SK-N-SH (cell line): ENCODE data around the gene TUBA4A.

Experiments
- CHD2 ChIP-seq: fragments of 150-350 bp; IDR thresholded peaks from 2 replicates; pipeline ENCODE4 v1.6.1; 2018; ENCODE audit warnings: low read length; ENCODE audit not compliant: partially characterized antibody
- EP300 ChIP-seq, 2 experiments: IDR thresholded peaks; 2 replicates each; pipeline versions ENCODE4 v1.4.0 to v1.6.1; 2012; ENCODE audit warnings: borderline replicate concordance in 1 of 2, low read depth in 1 of 2, low read length in 1 of 2
- FOXM1 ChIP-seq: IDR thresholded peaks from 2 replicates; pipeline ENCODE4 v1.4.0; 2012; ENCODE audit warnings: low read depth, mild to moderate bottlenecking
- GABPA ChIP-seq: IDR thresholded peaks from 2 replicates; pipeline ENCODE4 v1.4.0; 2012; ENCODE audit warnings: low read depth, mild to moderate bottlenecking
- GATA2 ChIP-seq: sonication (generic); formaldehyde crosslinking; IDR thresholded peaks from 2 replicates; pipeline ENCODE4 v1.5.0; 2020; ENCODE audit warnings: mild to moderate bottlenecking, missing genetic modification reagents
- NFIC ChIP-seq: IDR thresholded peaks from 2 replicates; pipeline ENCODE4 v1.4.0; 2012; ENCODE audit warnings: borderline replicate concordance
- PBX3 ChIP-seq: IDR thresholded peaks from 2 replicates; pipeline ENCODE4; 2012
- RFX5 ChIP-seq: IDR thresholded peaks from 2 replicates; pipeline ENCODE4 v1.6.1; 2012; ENCODE audit warnings: mild to moderate bottlenecking, improper control_type of control experiment, low read length
- SIN3A ChIP-seq: IDR thresholded peaks from 2 replicates; pipeline ENCODE4 v1.6.1; 2012; ENCODE audit warnings: low read depth, mild to moderate bottlenecking, low read length, moderate library complexity, borderline replicate concordance
- TAF1 ChIP-seq: IDR thresholded peaks from 2 replicates; pipeline ENCODE4 v1.6.1; 2012; ENCODE audit warnings: low read depth, mild to moderate bottlenecking, low read length, moderate library complexity, borderline replicate concordance
- TEAD4 ChIP-seq: IDR thresholded peaks from 2 replicates; pipeline ENCODE4 v1.4.0; 2012; ENCODE audit warnings: mild to moderate bottlenecking, borderline replicate concordance; ENCODE audit not compliant: insufficient read depth
- USF2 ChIP-seq: fragments of 150-350 bp; IDR thresholded peaks from 2 replicates; pipeline ENCODE4 v1.6.1; 2017; ENCODE audit warnings: antibody characterized with exemption, low read length, low read depth, borderline replicate concordance
- YY1 ChIP-seq: IDR thresholded peaks from 2 replicates; pipeline ENCODE4 v1.4.0; 2012; ENCODE audit warnings: low read depth, mild to moderate bottlenecking
- TF ChIP-seq, protein P1 (sequence below): fragments of 200-600 bp; sonication (generic); IDR thresholded peaks from 2 replicates; pipeline ENCODE4 v1.6.1; 2017; ENCODE audit warnings: antibody characterized with exemption, mild to moderate bottlenecking, moderate library complexity

GRCh38 chr2:219272995-219273394 is 19.3 kb upstream of the TUBA4A start:
- TF ChIP-seq NFIC = no peak
- no peak for TF ChIP-seq TAF1
- TF ChIP-seq GATA2 = no peak
- no peak for TF ChIP-seq FOXM1
- no peak for TF ChIP-seq PBX3
- TF ChIP-seq, protein P1, sequence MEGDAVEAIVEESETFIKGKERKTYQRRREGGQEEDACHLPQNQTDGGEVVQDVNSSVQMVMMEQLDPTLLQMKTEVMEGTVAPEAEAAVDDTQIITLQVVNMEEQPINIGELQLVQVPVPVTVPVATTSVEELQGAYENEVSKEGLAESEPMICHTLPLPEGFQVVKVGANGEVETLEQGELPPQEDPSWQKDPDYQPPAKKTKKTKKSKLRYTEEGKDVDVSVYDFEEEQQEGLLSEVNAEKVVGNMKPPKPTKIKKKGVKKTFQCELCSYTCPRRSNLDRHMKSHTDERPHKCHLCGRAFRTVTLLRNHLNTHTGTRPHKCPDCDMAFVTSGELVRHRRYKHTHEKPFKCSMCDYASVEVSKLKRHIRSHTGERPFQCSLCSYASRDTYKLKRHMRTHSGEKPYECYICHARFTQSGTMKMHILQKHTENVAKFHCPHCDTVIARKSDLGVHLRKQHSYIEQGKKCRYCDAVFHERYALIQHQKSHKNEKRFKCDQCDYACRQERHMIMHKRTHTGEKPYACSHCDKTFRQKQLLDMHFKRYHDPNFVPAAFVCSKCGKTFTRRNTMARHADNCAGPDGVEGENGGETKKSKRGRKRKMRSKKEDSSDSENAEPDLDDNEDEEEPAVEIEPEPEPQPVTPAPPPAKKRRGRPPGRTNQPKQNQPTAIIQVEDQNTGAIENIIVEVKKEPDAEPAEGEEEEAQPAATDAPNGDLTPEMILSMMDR = no peak
- no peak for TF ChIP-seq RFX5
- no peak for TF ChIP-seq GABPA
- TF ChIP-seq TEAD4 = no peak
- no peak for TF ChIP-seq EP300 (IDR thresholded peaks at IDR 0.05; ENCODE audit: borderline replicate concordance in 1 of 2, low read depth in 1 of 2, low read length in 1 of 2)
- TF ChIP-seq USF2 = no peak
- no peak for TF ChIP-seq SIN3A
- TF ChIP-seq YY1 = no peak
- TF ChIP-seq CHD2 = no peak
